HG03342 (cell line): ENCODE data around the gene LCE1C.

Experiments used
- ATAC-seq: cut with Tn5 transposase; IDR thresholded peaks from one replicate; pipeline ENCODE4 v1.9.1; 2021; ENCODE audit warnings: mild to moderate bottlenecking, moderate library complexity; ENCODE audit not compliant: unreplicated experiment

LCE1C gene

DNA sequence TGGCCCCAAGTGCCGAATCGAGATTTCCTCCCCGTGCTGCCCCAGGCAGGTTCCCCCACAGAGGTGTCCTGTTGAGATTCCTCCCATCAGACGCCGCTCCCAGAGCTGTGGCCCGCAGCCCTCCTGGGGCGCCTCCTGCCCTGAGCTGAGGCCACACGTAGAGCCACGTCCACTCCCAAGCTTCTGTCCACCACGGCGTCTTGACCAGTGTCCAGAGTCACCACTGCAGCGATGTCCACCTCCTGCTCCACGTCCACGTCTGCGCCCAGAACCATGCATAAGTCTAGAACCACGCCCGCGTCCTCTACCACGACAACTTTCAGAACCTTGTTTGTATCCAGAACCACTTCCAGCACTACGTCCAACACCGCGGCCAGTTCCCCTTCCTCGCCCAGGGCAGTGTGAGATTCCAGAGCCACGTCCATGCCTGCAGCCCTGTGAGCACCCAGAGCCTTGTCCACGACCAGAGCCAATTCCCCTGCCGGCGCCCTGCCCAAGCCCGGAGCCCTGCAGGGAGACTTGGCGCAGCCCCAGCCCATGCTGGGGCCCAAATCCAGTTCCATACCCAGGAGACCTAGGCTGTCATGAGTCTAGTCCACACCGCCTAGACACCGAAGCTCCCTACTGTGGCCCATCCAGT, 45.8 kb downstream of the LCE1C start:
- ATAC-seq, result no peak

GRCh38 chr1:152759453-152760173, 46.8 kb downstream of the LCE1C start:
- ATAC-seq, result no peak

- ATAC-seq, result no peak
Observed at GRCh38 chr1:152758636-152759035, 47.8 kb downstream of the LCE1C start.

DNA sequence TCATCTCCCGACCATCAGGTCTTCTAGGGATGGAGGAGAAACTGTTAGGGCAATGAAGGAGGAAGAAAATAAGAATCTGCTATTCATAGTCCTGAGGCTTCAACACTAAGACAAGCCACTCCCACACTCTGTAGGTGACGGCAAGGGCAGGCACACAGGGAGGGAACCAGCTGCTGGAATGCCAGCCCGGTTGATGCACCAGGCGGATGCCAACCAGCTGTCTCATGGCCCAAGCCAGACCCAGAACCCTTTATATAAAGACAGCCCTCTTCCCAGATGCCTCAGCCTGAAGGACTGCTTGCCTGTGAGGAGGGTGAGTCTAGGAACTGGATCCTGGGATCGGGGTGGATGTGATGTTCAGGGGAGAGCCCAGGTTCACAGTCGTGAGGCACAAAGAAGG, 48.7 kb downstream of the LCE1C start, which contains the start of gene KPRP:
KPRP (plus strand) TSS at position 279 of the 400 bp plus-strand sequence. CDS start 1,564 bp downstream, outside the sequence.
- no peak for ATAC-seq

- no peak for ATAC-seq
Observed at GRCh38 chr1:152756872-152757271, 49.6 kb downstream of the LCE1C start.
